Measurements from ENCODE around the gene ITPR2. TPM values are rescaled to one million over a fixed set of nuclear protein-coding genes. Genes with fewer than 3 reads are reported as not detected.

ITPR2 gene
- total RNA-seq, 1 donor from 2014 or later = 15.8 TPM

GRCh38 chr12:26740991-26741390 lies 92.0 kb downstream of the ITPR2 start:
- Histone ChIP-seq H3K27ac (replicated peaks) (no peak overlapping the region), H3K9me3 (replicated peaks) (peaks cover 11% of the 10 kb centered on the region), H3K4me3 (no peak overlapping the region), H3K4me1 (peaks cover 25% of the 10 kb centered on the region), H3K36me3 (no peaks in the 10 kb centered on the region), H3K27me3 (ENCODE audit: low read depth) (no peaks in the 10 kb centered on the region)
- TF ChIP-seq CTCF (IDR thresholded peaks at IDR 0.05; ENCODE audit: borderline replicate concordance) = no peak
- intact Hi-C loops (cut with micrococcal nuclease) = no loop called here
- DNase-seq = no peak

- no peak overlapping the region for H3K27ac ChIP-seq (replicated peaks)
- H3K4me1 ChIP-seq = peaks cover 23% of the 10 kb centered on the region
- H3K4me3 ChIP-seq = no peak overlapping the region
- intact Hi-C loops (cut with micrococcal nuclease) = no loop called here
- peaks cover 11% of the 10 kb centered on the region for H3K9me3 ChIP-seq (replicated peaks)
- no peaks in the 10 kb centered on the region for H3K36me3 ChIP-seq
- H3K27me3 ChIP-seq (ENCODE audit: low read depth) = no peaks in the 10 kb centered on the region
- TF ChIP-seq CTCF (IDR thresholded peaks at IDR 0.05; ENCODE audit: borderline replicate concordance) = no peak
- no peak for DNase-seq
Measured at GRCh38 chr12:26740348-26740747, 92.6 kb downstream of the ITPR2 start.

GRCh38 chr12:26737487-26738030 lies 95.4 kb downstream of the ITPR2 start:
- Histone ChIP-seq H3K27me3 (ENCODE audit: low read depth) (no peaks in the 10 kb centered on the region), H3K4me1 (peaks cover 22% of the 10 kb centered on the region), H3K9me3 (replicated peaks) (peaks cover 11% of the 10 kb centered on the region), H3K27ac (replicated peaks) (no peak overlapping the region), H3K4me3 (no peak overlapping the region), H3K36me3 (no peaks in the 10 kb centered on the region)
- intact Hi-C loops (cut with micrococcal nuclease) = no loop called here
- DNase-seq = no peak
- TF ChIP-seq CTCF (IDR thresholded peaks at IDR 0.05; ENCODE audit: borderline replicate concordance) = no peak

- Histone ChIP-seq H3K9me3 (replicated peaks) (peaks cover 11% of the 10 kb centered on the region), H3K27ac (replicated peaks) (no peak overlapping the region), H3K27me3 (ENCODE audit: low read depth) (no peaks in the 10 kb centered on the region), H3K4me3 (no peak overlapping the region), H3K36me3 (no peaks in the 10 kb centered on the region), H3K4me1 (peaks cover 19% of the 10 kb centered on the region)
- TF ChIP-seq CTCF (IDR thresholded peaks at IDR 0.05; ENCODE audit: borderline replicate concordance) = no peak
- no peak for DNase-seq
- intact Hi-C loops (cut with micrococcal nuclease) = no loop called here
Measured at GRCh38 chr12:26736563-26737486, 96.2 kb downstream of the ITPR2 start.

GRCh38 chr12:26735249-26735639 lies 97.8 kb downstream of the ITPR2 start:
- H3K36me3 ChIP-seq = no peaks in the 10 kb centered on the region
- intact Hi-C loops (cut with micrococcal nuclease) = no loop called here
- no peak overlapping the region for H3K4me3 ChIP-seq
- H3K27ac ChIP-seq (replicated peaks) = no peak overlapping the region
- peaks cover 13% of the 10 kb centered on the region for H3K4me1 ChIP-seq
- no peak for DNase-seq
- no peak for TF ChIP-seq CTCF (IDR thresholded peaks at IDR 0.05; ENCODE audit: borderline replicate concordance)
- peaks cover 11% of the 10 kb centered on the region for H3K9me3 ChIP-seq (replicated peaks)
- no peaks in the 10 kb centered on the region for H3K27me3 ChIP-seq (ENCODE audit: low read depth)
